Astrocyte of the hippocampus (primary cell): ENCODE data around the gene CPT1A.

Experiments
- DNase-seq: peaks from one replicate; pipeline ENCODE4 v3.0.0; 2011; ENCODE audit warnings: low read depth, low spot score

The CPT1A gene

GRCh38 chr11:68759991-68760390, 81.7 kb downstream of the CPT1A start:
- DNase-seq, result no peak

DNA sequence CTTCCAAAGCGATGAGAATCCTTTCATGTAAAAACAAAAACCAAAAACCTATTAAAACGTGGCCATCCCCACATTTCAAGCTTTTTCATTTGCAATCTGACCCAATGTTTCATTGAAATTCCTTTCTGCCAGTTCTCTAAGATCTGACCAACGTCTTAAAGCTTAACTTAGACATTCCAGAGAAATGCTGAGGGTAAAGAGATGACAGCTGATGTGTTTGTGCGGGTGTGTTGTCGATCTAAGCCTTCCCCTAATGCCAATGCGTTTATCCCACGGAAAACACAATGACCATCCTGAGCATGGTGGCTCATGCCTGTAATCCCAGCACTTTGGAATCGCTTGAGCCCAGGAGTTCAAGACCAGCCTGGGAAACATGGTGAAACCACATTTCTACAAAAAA, 84.0 kb downstream of the CPT1A start:
- peak; percentile 7 for DNase-seq

- DNase-seq, result no peak
These were observed 85.4 kb downstream of the CPT1A start for GRCh38 chr11:68756171-68756766.

- no peak for DNase-seq
These were observed 88.4 kb downstream of the CPT1A start for GRCh38 chr11:68753300-68753699.

GRCh38 chr11:68751331-68751856, 90.3 kb downstream of the CPT1A start, which contains the start of gene TESMIN:
TESMIN (minus strand) TSS chr11:68751520; CDS start chr11:68750660, 860 bp downstream.
- peak; percentile 86 for DNase-seq

- no peak for DNase-seq
These were observed 90.8 kb downstream of the CPT1A start for GRCh38 chr11:68751004-68751325.

DNA sequence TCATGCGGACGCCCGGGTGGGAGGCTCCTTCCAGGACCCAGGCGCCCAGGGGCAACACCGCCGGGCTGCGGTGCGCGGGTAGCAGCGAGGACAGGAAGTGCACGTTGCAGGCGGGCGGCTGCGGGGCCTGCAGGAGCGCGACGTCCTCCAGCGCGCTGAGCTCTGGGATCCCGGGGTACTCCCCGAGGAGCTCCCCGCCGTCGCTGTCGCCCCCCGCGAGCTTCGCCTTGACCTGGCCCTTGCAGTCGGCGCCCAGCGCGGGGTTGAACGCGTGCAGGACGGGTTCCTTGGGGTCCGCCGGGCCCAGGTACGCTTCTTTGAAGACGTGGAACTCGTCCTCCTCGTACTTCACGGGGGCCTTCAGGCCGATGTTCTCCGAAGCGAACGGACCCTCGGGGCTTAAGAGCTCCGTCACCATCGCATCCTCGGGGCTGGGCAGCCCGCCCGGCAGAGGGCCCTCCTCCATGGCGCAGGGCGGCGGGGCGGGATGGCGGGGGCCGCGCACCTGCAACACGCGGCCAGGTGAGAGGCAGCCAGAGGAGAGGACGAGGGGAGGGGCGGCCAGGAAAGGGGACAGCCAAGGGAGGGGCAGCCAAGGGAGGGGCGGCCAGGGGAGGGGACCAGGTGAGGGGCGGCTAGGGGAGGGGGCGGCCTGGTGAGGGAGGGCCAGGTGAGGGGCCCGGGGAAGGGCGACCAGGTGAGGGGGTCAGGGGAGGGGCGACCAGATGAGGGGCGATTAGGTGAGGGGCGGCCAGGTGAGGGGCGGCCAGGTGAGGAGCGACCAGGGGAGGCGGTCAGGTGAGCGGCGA, 91.3 kb downstream of the CPT1A start:
- DNase-seq, result no peak

DNA sequence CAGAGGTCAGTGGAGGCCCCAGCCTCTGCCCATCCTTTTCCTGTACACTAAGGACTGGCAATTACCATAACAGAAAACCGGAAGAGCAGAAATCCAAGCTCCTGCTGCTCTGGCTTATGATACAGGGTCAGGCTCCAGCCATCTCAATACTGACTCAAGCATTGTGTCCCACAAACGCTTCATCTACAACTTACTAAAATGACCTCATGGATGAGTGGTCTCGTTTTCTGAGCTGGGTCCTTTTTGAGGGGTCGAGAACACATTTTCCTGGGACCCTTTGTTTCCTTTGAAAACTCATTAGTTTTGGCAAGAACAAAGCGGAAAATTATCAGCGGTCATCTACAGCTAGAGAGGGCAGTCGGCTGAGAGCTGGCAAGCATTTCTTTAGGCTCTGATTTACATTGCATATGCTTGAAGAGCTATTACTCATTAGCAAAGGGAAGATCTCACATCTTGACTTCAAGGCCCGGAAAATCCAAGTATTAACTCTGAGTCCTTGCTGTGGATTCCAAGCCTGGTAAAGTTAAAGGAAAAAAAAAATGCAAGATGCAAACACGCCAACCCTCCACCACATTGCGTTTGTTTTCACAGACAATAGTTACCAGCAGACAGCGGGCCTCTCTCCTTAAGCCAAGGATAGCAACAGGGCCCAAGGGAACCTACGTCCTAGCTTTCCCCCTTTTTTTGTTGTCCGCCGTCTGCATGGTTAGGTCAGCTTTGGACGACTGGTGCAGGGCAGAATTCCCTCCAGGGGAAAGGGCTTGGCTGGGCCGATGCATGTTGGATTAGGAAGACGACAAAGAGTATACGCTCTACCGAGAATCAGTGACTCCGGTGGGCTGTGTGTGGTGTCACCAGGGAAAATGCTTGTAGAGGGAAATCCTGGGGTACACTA, 92.2 kb downstream of the CPT1A start:
- DNase-seq, result peak; percentile 29

DNA sequence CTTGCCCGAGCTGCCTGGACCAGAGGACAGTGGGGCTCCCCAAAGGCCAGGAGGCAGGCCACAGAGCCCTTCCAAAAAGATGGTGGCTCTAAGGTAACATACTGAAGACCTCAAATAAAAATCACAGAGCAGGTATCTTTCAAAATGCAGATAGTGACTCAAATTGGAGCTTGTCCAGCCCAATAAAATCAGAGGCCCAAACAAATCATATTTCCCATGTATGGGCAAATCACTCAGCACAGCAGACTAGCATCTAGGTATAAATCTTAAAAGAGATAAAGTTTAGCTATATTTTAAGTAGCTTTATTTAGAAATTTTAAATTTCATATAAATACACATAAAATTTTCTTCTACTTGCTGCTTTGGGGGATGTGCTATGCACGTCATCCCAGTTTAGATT, 93.7 kb downstream of the CPT1A start:
- DNase-seq, result no peak

GRCh38 chr11:68743539-68743938, 98.2 kb downstream of the CPT1A start:
- no peak for DNase-seq

DNA sequence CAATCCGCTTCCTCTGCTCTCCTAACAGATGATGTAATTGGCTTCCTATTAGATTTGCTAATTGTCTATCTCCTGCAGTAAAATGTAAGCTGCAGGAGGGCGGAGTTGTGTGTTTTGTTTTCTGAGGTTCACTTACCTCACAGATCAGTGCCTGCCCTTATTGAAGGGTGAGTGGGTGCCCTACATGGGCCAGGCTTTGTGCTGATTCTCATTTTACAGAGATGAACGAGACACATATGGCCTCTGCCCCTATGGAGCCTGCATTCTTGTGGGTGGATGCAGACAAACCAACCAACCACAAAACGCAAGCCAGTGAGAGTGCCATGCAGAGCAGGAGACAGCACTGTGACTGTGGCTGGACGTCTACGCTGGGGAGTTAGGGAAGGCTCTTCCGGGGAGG, 100.3 kb downstream of the CPT1A start:
- peak; percentile 40 for DNase-seq

GRCh38 chr11:68735646-68736045, 106.1 kb downstream of the CPT1A start:
- no peak for DNase-seq

- no peak for DNase-seq
These were observed 106.6 kb downstream of the CPT1A start for GRCh38 chr11:68735125-68735524.

GRCh38 chr11:68734111-68734510, 107.6 kb downstream of the CPT1A start:
- no peak for DNase-seq

- no peak for DNase-seq
These were observed 113.9 kb downstream of the CPT1A start for GRCh38 chr11:68727783-68728182.

DNA sequence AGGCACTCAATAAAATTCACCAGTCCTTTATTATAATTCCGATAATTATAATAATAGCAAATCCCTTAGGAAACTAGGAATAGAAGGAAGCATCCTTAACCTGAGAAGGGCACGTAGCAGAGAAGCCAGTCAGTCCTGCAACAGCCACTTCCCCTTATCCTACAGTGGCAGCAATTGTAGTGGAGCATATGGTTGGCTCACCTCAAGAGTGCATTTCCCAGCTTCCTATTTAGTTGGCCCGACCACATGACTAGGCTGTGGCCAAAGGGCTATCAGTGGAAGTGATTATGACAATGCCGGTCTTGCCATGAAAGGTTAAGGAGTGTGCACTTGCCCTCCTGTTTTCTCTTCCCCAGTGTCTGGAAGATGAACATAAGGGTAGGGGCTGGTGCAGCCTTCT, 117.4 kb downstream of the CPT1A start:
- DNase-seq, result no peak

- no peak for DNase-seq
These were observed 119.6 kb downstream of the CPT1A start for GRCh38 chr11:68722143-68722542.

- no peak for DNase-seq
These were observed 120.6 kb downstream of the CPT1A start for GRCh38 chr11:68721075-68721474.

- no peak for DNase-seq
These were observed 126.1 kb downstream of the CPT1A start for GRCh38 chr11:68715456-68716122.

GRCh38 chr11:68714060-68714856, 127.5 kb downstream of the CPT1A start:
- peak; percentile 6 for DNase-seq

DNA sequence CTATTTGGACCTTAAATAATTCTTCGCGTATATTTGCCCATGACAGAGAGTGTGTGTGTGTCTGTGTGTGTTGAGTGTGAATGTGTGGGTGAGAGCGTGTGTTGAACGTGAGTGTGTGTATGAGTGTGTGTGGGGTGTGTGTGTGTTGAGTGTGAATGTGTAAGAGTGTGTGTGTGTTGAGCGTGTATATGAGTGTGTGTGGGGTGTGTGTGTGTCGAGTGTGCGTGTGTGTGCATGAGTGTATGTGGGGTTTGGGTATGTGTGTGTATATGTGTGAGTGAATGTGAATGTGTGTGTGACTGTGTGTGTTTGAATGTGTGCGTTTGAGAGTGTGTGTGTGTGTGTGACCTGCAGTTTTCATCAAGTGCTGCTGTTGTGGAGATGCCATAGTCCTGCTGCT, 130.6 kb downstream of the CPT1A start:
- DNase-seq, result no peak
